A673 (cell line): ENCODE measurements around the gene SARS1. TPM values are rescaled to one million over a fixed set of nuclear protein-coding genes. Genes with fewer than 3 reads are reported as not detected.

Experiments
- BruUV-seq: library from RNA; stranded (reverse); fragments of 400-500 nt; replicated peaks from 2 replicates; lab custom pipeline; 2021; lab: Mats Ljungman, UMichigan
- CTCF ChIA-PET: fragments of 300-600 bp; sonication (Branson Sonifier 250); formaldehyde crosslinking; loops from one replicate; lab custom pipeline; 2022; ENCODE audit warnings: antibody characterized with exemption; lab: Charles Lee
- POLR2A ChIA-PET: fragments of 300-600 bp; sonication (Branson Sonifier 250); formaldehyde crosslinking; loops from one replicate; lab custom pipeline; 2022; ENCODE audit warnings: antibody characterized with exemption; ENCODE audit not compliant: low non-redundant PET; lab: Charles Lee
- DNase-seq: peaks from one replicate; pipeline ENCODE4 v3.0.0-alpha.2; 2015; ENCODE audit warnings: low spot score
- H3K27ac ChIP-seq: fragments of 200-600 bp; sonication (generic); 2 replicates; pipeline ENCODE4 v1.5.1; 2016; ENCODE audit warnings: mixed run types, low read depth, mild to moderate bottlenecking, mixed read lengths, antibody characterized with exemption, low read length; ENCODE audit not compliant: poor library complexity, severe bottlenecking
- H3K27me3 ChIP-seq: fragments of 200-600 bp; sonication (generic); replicated peaks from 2 replicates; pipeline ENCODE4 v1.6.1; 2017; ENCODE audit warnings: mixed run types, low read depth, mild to moderate bottlenecking, mixed read lengths, antibody characterized with exemption, low read length; ENCODE audit not compliant: insufficient read depth, poor library complexity
- H3K36me3 ChIP-seq: fragments of 200-600 bp; sonication (generic); 2 replicates; pipeline ENCODE4 v1.6.1; 2016; ENCODE audit warnings: mixed run types, mild to moderate bottlenecking, mixed read lengths, antibody characterized with exemption, low read length; ENCODE audit not compliant: insufficient read depth, poor library complexity, severe bottlenecking
- H3K4me1 ChIP-seq: fragments of 200-600 bp; sonication (generic); 2 replicates; pipeline ENCODE4 v1.6.1; 2017; ENCODE audit warnings: mixed run types, mild to moderate bottlenecking, mixed read lengths, antibody characterized with exemption, low read length; ENCODE audit not compliant: insufficient read depth, poor library complexity, severe bottlenecking
- H3K4me3 ChIP-seq: fragments of 200-600 bp; sonication (generic); 2 replicates; pipeline ENCODE4 v1.5.1; 2016; ENCODE audit warnings: low read depth, mixed run types, mild to moderate bottlenecking, mixed read lengths, low read length; ENCODE audit not compliant: poor library complexity, severe bottlenecking
- H3K9me3 ChIP-seq: fragments of 200-600 bp; sonication (generic); 2 replicates; pipeline ENCODE4 v1.6.1; 2016; ENCODE audit warnings: mixed run types, low read depth, mild to moderate bottlenecking, mixed read lengths, antibody characterized with exemption, low read length; ENCODE audit not compliant: poor library complexity, severe bottlenecking
- CTCF ChIP-seq: fragments of 300-800, 200-600 bp; sonication (generic); conservative IDR thresholded peaks from 2 replicates; pipeline ENCODE4 v1.5.1; 2017; ENCODE audit warnings: low read depth, mild to moderate bottlenecking, antibody characterized with exemption, low read length, moderate library complexity, mixed read lengths
- EZH2 ChIP-seq: fragments of 200-600 bp; sonication (generic); IDR thresholded peaks from 2 replicates; pipeline ENCODE4 v1.6.1; 2017; ENCODE audit warnings: borderline replicate concordance, low read depth, mild to moderate bottlenecking, mixed read lengths, antibody characterized with exemption, low read length; ENCODE audit not compliant: poor library complexity, severe bottlenecking
- intact Hi-C: fragments of 100-400 bp; cut with micrococcal nuclease; formaldehyde crosslinking; loops from one replicate; pipeline ENCODE4 v1.10.0; 2022; ENCODE audit not compliant: unreplicated experiment
- total RNA-seq: library from RNA; stranded (reverse); gene quantifications from 2 replicates; pipeline ENCODE4 v1.2.3, GENCODE V29; 2021

Gene SARS1
- total RNA-seq, 1 experiment from 2014 or later, result 259 TPM

- intact Hi-C loops, result no loop called here
- TF ChIP-seq EZH2, result no peak
- TF ChIP-seq CTCF, result no peak
- Histone ChIP-seq H3K9me3 (no peaks in the 10 kb centered on the region), H3K27ac (peak overlapping the region; percentile 82), H3K4me3 (peak overlapping the region; percentile 29), H3K36me3 (peaks cover 6% of the 10 kb centered on the region), H3K4me1 (peaks cover 24% of the 10 kb centered on the region), H3K27me3 (no peaks in the 10 kb centered on the region)
- ChIA-PET POLR2A (no interaction called here), CTCF (no interaction called here)
- DNase-seq, result no peak
- no TSS peak for BruUV-seq
These were observed 40.9 kb downstream of the SARS1 start for GRCh38 chr1:109254621-109255096.

- no TSS peak for BruUV-seq
- intact Hi-C loops, result no loop called here
- peaks cover 6% of the 10 kb centered on the region for H3K36me3 ChIP-seq
- CTCF ChIA-PET, result no interaction called here
- no peak overlapping the region for H3K4me3 ChIP-seq
- TF ChIP-seq EZH2, result no peak
- TF ChIP-seq CTCF, result no peak
- H3K27ac ChIP-seq, result peak overlapping the region; percentile 82
- H3K27me3 ChIP-seq, result no peaks in the 10 kb centered on the region
- H3K4me1 ChIP-seq, result peaks cover 24% of the 10 kb centered on the region
- POLR2A ChIA-PET, result no interaction called here
- no peaks in the 10 kb centered on the region for H3K9me3 ChIP-seq
- DNase-seq, result no peak
These were observed 41.5 kb downstream of the SARS1 start for GRCh38 chr1:109255097-109255651.

GRCh38 chr1:109255678-109256077, 42.0 kb downstream of the SARS1 start:
- TF ChIP-seq EZH2, result no peak
- no peak for TF ChIP-seq CTCF
- POLR2A ChIA-PET, result no interaction called here
- Histone ChIP-seq H3K36me3 (peaks cover 6% of the 10 kb centered on the region), H3K9me3 (no peaks in the 10 kb centered on the region), H3K27me3 (no peaks in the 10 kb centered on the region), H3K27ac (peak overlapping the region; percentile 82), H3K4me3 (no peak overlapping the region), H3K4me1 (peaks cover 20% of the 10 kb centered on the region)
- BruUV-seq, result no TSS peak
- DNase-seq, result no peak
- intact Hi-C loops, result no loop called here
- CTCF ChIA-PET, result no interaction called here
